CD4-positive, alpha-beta T cell treated with Interferon alpha-2 for 1 hour (primary cell): ENCODE results near the gene PPP1R16B.

ENCODE experiments used
- DNase-seq, 2 donors: peaks; one replicate each; pipeline ENCODE4 v3.0.0-alpha.2; 2020 to 2022

PPP1R16B gene

GRCh38 chr20:38828514-38829295 lies 23.2 kb downstream of the PPP1R16B start:
- no peak for DNase-seq

- no peak for DNase-seq
Measured at GRCh38 chr20:38829296-38829875, 23.9 kb downstream of the PPP1R16B start.

GRCh38 chr20:38830356-38830755 lies 24.9 kb downstream of the PPP1R16B start:
- DNase-seq, result no peak

- DNase-seq, result no peak
Measured at GRCh38 chr20:38831049-38831691, 25.7 kb downstream of the PPP1R16B start.

GRCh38 chr20:38831995-38832620 lies 26.6 kb downstream of the PPP1R16B start:
- DNase-seq, result no peak

GRCh38 chr20:38833154-38833856 lies 27.8 kb downstream of the PPP1R16B start:
- DNase-seq, result peak in 1 of 2 donors; percentile 41

- DNase-seq, result peak; percentile 20 to 59
Measured at GRCh38 chr20:38833857-38834164, 28.3 kb downstream of the PPP1R16B start.

- no peak for DNase-seq
Measured at GRCh38 chr20:38834868-38835267, 29.4 kb downstream of the PPP1R16B start.

GRCh38 chr20:38835792-38836191 lies 30.3 kb downstream of the PPP1R16B start:
- DNase-seq, result no peak

GRCh38 chr20:38836991-38837390 lies 31.5 kb downstream of the PPP1R16B start:
- no peak for DNase-seq

GRCh38 chr20:38838326-38838725 lies 32.8 kb downstream of the PPP1R16B start:
- DNase-seq, result no peak

- DNase-seq, result no peak
Measured at GRCh38 chr20:38839563-38839962, 34.1 kb downstream of the PPP1R16B start.

- DNase-seq, result peak in 1 of 2 donors; percentile 55
Measured at GRCh38 chr20:38840053-38840893, 34.8 kb downstream of the PPP1R16B start.

- DNase-seq, result peak in 1 of 2 donors; percentile 76
Measured at GRCh38 chr20:38840894-38841470, 35.5 kb downstream of the PPP1R16B start.

GRCh38 chr20:38841570-38841969 lies 36.1 kb downstream of the PPP1R16B start:
- no peak for DNase-seq

GRCh38 chr20:38842026-38842425 lies 36.5 kb downstream of the PPP1R16B start:
- peak; percentile 38 to 77 for DNase-seq

GRCh38 chr20:38842558-38842981 lies 37.1 kb downstream of the PPP1R16B start:
- peak; percentile 80 to 87 for DNase-seq

GRCh38 chr20:38843346-38843745 lies 37.8 kb downstream of the PPP1R16B start:
- peak in 1 of 2 donors; percentile 49 for DNase-seq

- peak in 1 of 2 donors; percentile 52 for DNase-seq
Measured at GRCh38 chr20:38844963-38845362, 39.5 kb downstream of the PPP1R16B start.

GRCh38 chr20:38847840-38848239 lies 42.3 kb downstream of the PPP1R16B start:
- DNase-seq, result no peak

- no peak for DNase-seq
Measured at GRCh38 chr20:38853759-38854158, 48.3 kb downstream of the PPP1R16B start.

GRCh38 chr20:38854654-38855066 lies 49.2 kb downstream of the PPP1R16B start:
- DNase-seq, result no peak
